OCI-LY1 (cell line): Measurements from ENCODE around the gene SLC22A17.

Source experiments
- CTCF ChIP-seq: fragments of 200-600 bp; sonication (generic), shearing (Covaris generic); IDR thresholded peaks from 2 replicates; pipeline ENCODE4 v1.5.1; 2017; ENCODE audit warnings: mild to moderate bottlenecking, antibody characterized with exemption, low read length, moderate library complexity, mixed read lengths
- EZH2 ChIP-seq: fragments of 200-600 bp; sonication (generic), shearing (Covaris generic); IDR thresholded peaks from 2 replicates; pipeline ENCODE4 v1.8.0; 2017; ENCODE audit warnings: borderline replicate concordance, mixed run types, mild to moderate bottlenecking, antibody characterized with exemption, low read length, moderate library complexity, mixed read lengths

- no peak for TF ChIP-seq CTCF
- TF ChIP-seq EZH2, result no peak
These were observed 30.8 kb downstream of the SLC22A17 start for GRCh38 chr14:23321572-23322547.
